HCT116 (cell line): Measurements from ENCODE around the gene ACE2. TPM values are rescaled to one million over a fixed set of nuclear protein-coding genes. Genes with fewer than 3 reads are reported as not detected.

Experiments used
- ATAC-seq: fragments of 200-7000 bp; cut with Tn5 transposase; 2 replicates; pipeline ENCODE4 v1.9.1; 2020; ENCODE audit warnings: mild to moderate bottlenecking, moderate library complexity
- BruUV-seq: library from RNA; stranded (reverse); fragments of 400-500 nt; replicated peaks from 2 replicates; lab custom pipeline; 2021; lab: Mats Ljungman, UMichigan
- CTCF ChIA-PET: fragments of 300-600 bp; sonication (Branson Sonifier 250); formaldehyde crosslinking; loops from one replicate; lab custom pipeline; 2021; ENCODE audit warnings: antibody characterized with exemption; lab: Charles Lee
- POLR2A ChIA-PET: fragments of 300-600, 350-600 bp; sonication (Branson Sonifier 250); formaldehyde crosslinking; loops from one replicate; lab custom pipeline; 2021; ENCODE audit warnings: antibody characterized with exemption; lab: Charles Lee
- RAD21 ChIA-PET, 2 experiments: fragments of 300-600 bp; sonication (Branson Sonifier 250); formaldehyde crosslinking; loops; one replicate each; lab custom pipeline; 2023; ENCODE audit warnings: low total read pairs in 2 of 2; ENCODE audit not compliant: uncharacterized antibody in 2 of 2, unreplicated experiment in 2 of 2, low non-redundant PET in 1 of 2; lab: Charles Lee
- DNase-seq: peaks from one replicate; pipeline ENCODE4 v3.0.0-alpha.2; 2010; ENCODE audit warnings: low read depth, low spot score
- H2AFZ ChIP-seq: fragments of 200-600 bp; shearing (Covaris generic), sonication (generic); 2 replicates; pipeline ENCODE4 v1.6.1; 2017; ENCODE audit warnings: low read depth, mixed run types, mixed read lengths, antibody characterized with exemption, low read length; ENCODE audit not compliant: poor library complexity, severe bottlenecking
- H3K27ac ChIP-seq: 2 replicates; pipeline ENCODE4 v1.5.1; 2012; ENCODE audit warnings: low read depth, low read length
- H3K27me3 ChIP-seq: fragments of 200-600 bp; sonication (generic); 2 replicates; pipeline ENCODE4 v1.6.1; 2016; ENCODE audit warnings: mixed run types, low read length, mixed read lengths; ENCODE audit not compliant: insufficient read depth
- H3K36me3 ChIP-seq, 2 experiments: fragments of 200-500 bp in 1 of 2; fragments of 200-600 bp in 1 of 2; sonication (Bioruptor generic) in 1 of 2; sonication (generic) in 1 of 2; 2 replicates each; pipeline versions ENCODE4 v1.5.1 to v1.6.1; 2014 to 2016; ENCODE audit warnings: low read length in 2 of 2, inconsistent platforms in 1 of 2, mixed read lengths in 1 of 2, mixed run types in 1 of 2; ENCODE audit not compliant: insufficient read depth in 2 of 2, control insufficient read depth in 1 of 2
- H3K4me1 ChIP-seq, 2 experiments: fragments of 200-600 bp in 1 of 2; sonication (generic) in 1 of 2; 2 replicates each; pipeline versions ENCODE4 v1.5.1 to v1.6.1; 2012 to 2017; ENCODE audit warnings: low read length in 2 of 2, inconsistent platforms in 1 of 2, mild to moderate bottlenecking in 1 of 2, mixed read lengths in 1 of 2, mixed run types in 1 of 2, moderate library complexity in 1 of 2; ENCODE audit not compliant: insufficient read depth in 2 of 2, control insufficient read depth in 1 of 2
- H3K4me2 ChIP-seq: fragments of 200-600 bp; sonication (generic); 2 replicates; pipeline ENCODE4 v1.6.1; 2017; ENCODE audit warnings: mixed run types, low read length, mixed read lengths
- H3K4me3 ChIP-seq, 2 experiments: fragments of 200-600 bp in 1 of 2; sonication (generic) in 1 of 2; replicated peaks in 1 of 2; 2 replicates each; pipeline ENCODE4 v1.5.1; 2011 to 2016; ENCODE audit warnings: low read length in 2 of 2, control low read depth in 1 of 2, low read depth in 1 of 2, mild to moderate bottlenecking in 1 of 2, mixed read lengths in 1 of 2, mixed run types in 1 of 2
- H3K79me2 ChIP-seq: fragments of 200-600 bp; sonication (generic); 2 replicates; pipeline ENCODE4 v1.6.1; 2017; ENCODE audit warnings: mild to moderate bottlenecking, mixed run types, low read length, moderate library complexity, mixed read lengths; ENCODE audit not compliant: insufficient read depth
- H3K9ac ChIP-seq: fragments of 200-600 bp; sonication (generic); 2 replicates; pipeline ENCODE4 v1.6.1; 2016; ENCODE audit warnings: low read length, mixed read lengths
- H3K9me2 ChIP-seq: fragments of 200-600 bp; sonication (generic), shearing (Covaris generic); 2 replicates; pipeline ENCODE4 v1.6.1; 2017; ENCODE audit warnings: mixed run types, mild to moderate bottlenecking, moderate library complexity; ENCODE audit not compliant: insufficient read depth
- H3K9me3 ChIP-seq, 2 experiments: fragments of 200-500 bp in 1 of 2; fragments of 200-600 bp in 1 of 2; sonication (Bioruptor generic) in 1 of 2; sonication (generic) in 1 of 2; 2 replicates each; pipeline ENCODE4 v1.6.1; 2014 to 2017; ENCODE audit warnings: low read length in 2 of 2, mixed read lengths in 2 of 2, inconsistent platforms in 1 of 2, low read depth in 1 of 2, mild to moderate bottlenecking in 1 of 2, mixed run types in 1 of 2, moderate library complexity in 1 of 2; ENCODE audit not compliant: control insufficient read depth in 1 of 2, insufficient read depth in 1 of 2
- H4K20me1 ChIP-seq: fragments of 200-600 bp; sonication (generic), shearing (Covaris generic); 2 replicates; pipeline ENCODE4 v1.6.1; 2017; ENCODE audit warnings: mixed run types, mild to moderate bottlenecking, moderate library complexity; ENCODE audit not compliant: insufficient read depth
- CBX3 ChIP-seq: IDR thresholded peaks from 2 replicates; pipeline ENCODE4 v1.6.1; 2012; ENCODE audit warnings: low read depth
- EGR1 ChIP-seq: IDR thresholded peaks from 2 replicates; pipeline ENCODE4 v1.6.1; 2012; ENCODE audit warnings: low read depth
- ELF1 ChIP-seq: IDR thresholded peaks from 2 replicates; pipeline ENCODE4 v1.6.1; 2012; ENCODE audit warnings: low read depth, borderline replicate concordance
- EZH2 ChIP-seq: fragments of 200-600 bp; sonication (generic); IDR thresholded peaks from 2 replicates; pipeline ENCODE4 v1.6.1; 2017; ENCODE audit warnings: antibody characterized with exemption, mixed run types
- EZH2phosphoT487 ChIP-seq: fragments of 200-600 bp; IDR thresholded peaks from 2 replicates; pipeline ENCODE4 v1.6.1; 2018; ENCODE audit warnings: antibody characterized with exemption, borderline replicate concordance
- FOSL1 ChIP-seq: IDR thresholded peaks from 2 replicates; pipeline ENCODE4 v1.6.1; 2012; ENCODE audit warnings: low read depth
- JUND ChIP-seq: IDR thresholded peaks from 2 replicates; pipeline ENCODE4 v1.6.1; 2012
- POLR2A ChIP-seq: IDR thresholded peaks from 2 replicates; pipeline ENCODE4 v1.7.0; 2011; ENCODE audit warnings: borderline replicate concordance; ENCODE audit not compliant: insufficient read depth, insufficient read length; ENCODE audit errors: extremely low read depth
- RAD21 ChIP-seq: IDR thresholded peaks from 2 replicates; pipeline ENCODE4 v1.6.1; 2012; ENCODE audit warnings: low read depth, mild to moderate bottlenecking
- ZFX ChIP-seq: fragments of 450-650 bp; IDR thresholded peaks from 2 replicates; pipeline ENCODE4 v1.6.1; 2017
- ZNF274 ChIP-seq: fragments of 200-500 bp; sonication (Bioruptor generic); IDR thresholded peaks from 2 replicates; pipeline ENCODE4 v1.6.1; 2014; ENCODE audit warnings: mild to moderate bottlenecking, low read depth, low read length, inconsistent platforms
- intact Hi-C: fragments of 100-400 bp; cut with micrococcal nuclease; formaldehyde crosslinking; loops from 2 replicates; pipeline ENCODE4 v1.10.0; 2022
- total RNA-seq: library from RNA; stranded (reverse); gene quantifications from one replicate; pipeline ENCODE4 v1.2.1, GENCODE V29; 2021; ENCODE audit not compliant: unreplicated experiment
- TF ChIP-seq, protein P1 (sequence below): IDR thresholded peaks from 2 replicates; pipeline ENCODE4 v1.6.1; 2012
- TF ChIP-seq, protein P2 (sequence below), 3 experiments: fragments of 200-600 bp in 1 of 3; sonication (generic) in 1 of 3; IDR thresholded peaks in 2 of 3; conservative IDR thresholded peaks in 1 of 3; 2 replicates each; pipeline ENCODE4 v1.5.1; 2012 to 2017; ENCODE audit warnings: low read depth in 2 of 3, low read length in 2 of 3, antibody characterized with exemption in 1 of 3, borderline replicate concordance in 1 of 3, control low read depth in 1 of 3, mild to moderate bottlenecking in 1 of 3, mixed read lengths in 1 of 3, mixed run types in 1 of 3, moderate library complexity in 1 of 3; ENCODE audit not compliant: insufficient read depth in 1 of 3

ACE2 gene
- total RNA-seq, 1 experiment from 2014 or later, result not detected

GRCh38 chrX:15579778-15580747 is 20.7 kb downstream of the ACE2 start:
- RAD21 ChIA-PET, result no interaction called here
- TF ChIP-seq EZH2phosphoT487, result no peak
- TF ChIP-seq, protein P1, sequence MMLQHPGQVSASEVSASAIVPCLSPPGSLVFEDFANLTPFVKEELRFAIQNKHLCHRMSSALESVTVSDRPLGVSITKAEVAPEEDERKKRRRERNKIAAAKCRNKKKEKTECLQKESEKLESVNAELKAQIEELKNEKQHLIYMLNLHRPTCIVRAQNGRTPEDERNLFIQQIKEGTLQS, result no peak
- no peak for TF ChIP-seq CBX3
- TF ChIP-seq FOSL1, result no peak
- TF ChIP-seq ZNF274, result no peak
- no peak for TF ChIP-seq EZH2
- TF ChIP-seq ELF1, result no peak
- TF ChIP-seq JUND, result no peak
- TF ChIP-seq, protein P2, sequence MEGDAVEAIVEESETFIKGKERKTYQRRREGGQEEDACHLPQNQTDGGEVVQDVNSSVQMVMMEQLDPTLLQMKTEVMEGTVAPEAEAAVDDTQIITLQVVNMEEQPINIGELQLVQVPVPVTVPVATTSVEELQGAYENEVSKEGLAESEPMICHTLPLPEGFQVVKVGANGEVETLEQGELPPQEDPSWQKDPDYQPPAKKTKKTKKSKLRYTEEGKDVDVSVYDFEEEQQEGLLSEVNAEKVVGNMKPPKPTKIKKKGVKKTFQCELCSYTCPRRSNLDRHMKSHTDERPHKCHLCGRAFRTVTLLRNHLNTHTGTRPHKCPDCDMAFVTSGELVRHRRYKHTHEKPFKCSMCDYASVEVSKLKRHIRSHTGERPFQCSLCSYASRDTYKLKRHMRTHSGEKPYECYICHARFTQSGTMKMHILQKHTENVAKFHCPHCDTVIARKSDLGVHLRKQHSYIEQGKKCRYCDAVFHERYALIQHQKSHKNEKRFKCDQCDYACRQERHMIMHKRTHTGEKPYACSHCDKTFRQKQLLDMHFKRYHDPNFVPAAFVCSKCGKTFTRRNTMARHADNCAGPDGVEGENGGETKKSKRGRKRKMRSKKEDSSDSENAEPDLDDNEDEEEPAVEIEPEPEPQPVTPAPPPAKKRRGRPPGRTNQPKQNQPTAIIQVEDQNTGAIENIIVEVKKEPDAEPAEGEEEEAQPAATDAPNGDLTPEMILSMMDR (IDR thresholded peaks at IDR 0.05 in 2 of 3, conservative IDR thresholded peaks at IDR 0.05 in 1 of 3; ENCODE audit: borderline replicate concordance in 1 of 3, insufficient read depth in 1 of 3, low read depth in 2 of 3, low read length in 2 of 3), result no peak
- TF ChIP-seq RAD21, result no peak
- TF ChIP-seq ZFX, result no peak
- no peak for TF ChIP-seq POLR2A
- TF ChIP-seq EGR1, result no peak
- POLR2A ChIA-PET, result no interaction called here
- no TSS peak for BruUV-seq
- Histone ChIP-seq H2AFZ (no peak overlapping the region), H3K79me2 (no peaks in the 10 kb centered on the region), H3K4me2 (no peak overlapping the region), H3K27ac (no peak overlapping the region), H3K4me1 (no peaks in the 10 kb centered on the region), H4K20me1 (no peaks in the 10 kb centered on the region), H3K9ac (no peak overlapping the region), H3K27me3 (no peaks in the 10 kb centered on the region), H3K36me3 (no peaks in the 10 kb centered on the region), H3K9me3 (no peaks in the 10 kb centered on the region), H3K9me2 (no peaks in the 10 kb centered on the region), H3K4me3 (no peak overlapping the region)
- CTCF ChIA-PET, result no interaction called here
- intact Hi-C loops, result no loop called here
- DNase-seq (no peak), ATAC-seq (no peak)
